ENCODE measurements around the gene ZNF749. TPM values are rescaled to one million over a fixed set of nuclear protein-coding genes. Genes with fewer than 3 reads are reported as not detected.

Gene ZNF749
- total and polyA plus RNA-seq, 12 donors, result 2.3 to 26.3 (median 11.1) TPM

DNA sequence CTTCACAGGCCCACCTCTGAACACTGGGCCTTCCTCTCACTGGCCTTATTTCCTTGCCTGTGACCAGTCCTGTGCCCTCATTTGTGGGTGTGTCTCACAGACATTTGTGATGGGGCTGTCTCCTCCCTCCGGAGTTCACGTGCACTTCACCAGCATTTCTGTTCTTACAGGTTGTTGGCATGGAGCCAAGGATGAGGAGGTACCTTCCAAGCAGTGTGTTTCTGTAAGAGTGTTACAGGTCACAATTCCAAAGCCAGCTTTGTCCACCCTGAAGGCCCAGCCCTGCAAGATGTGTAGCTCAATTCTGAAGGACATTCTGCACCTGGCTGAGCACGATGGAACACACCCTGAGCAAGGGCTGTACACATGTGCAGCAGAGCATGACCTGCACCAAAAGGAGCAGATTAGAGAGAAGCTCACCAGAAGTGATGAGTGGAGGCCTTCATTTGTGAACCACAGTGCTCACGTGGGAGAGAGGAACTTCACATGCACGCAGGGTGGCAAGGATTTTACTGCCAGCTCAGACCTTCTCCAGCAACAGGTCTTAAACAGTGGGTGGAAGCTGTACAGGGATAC, 8.1 kb downstream of the ZNF749 start:
- peaks cover 0 to 31% (median 0%) of the 10 kb centered on the region in 3 donors for H3K9me3 ChIP-seq (replicated peaks in 1 of 3)
- DNase-seq, result no peak
- H3K36me3 ChIP-seq (replicated peaks in 1 of 2), result peaks cover 0 to 4% of the 10 kb centered on the region in 2 donors
- TF ChIP-seq, protein P1, sequence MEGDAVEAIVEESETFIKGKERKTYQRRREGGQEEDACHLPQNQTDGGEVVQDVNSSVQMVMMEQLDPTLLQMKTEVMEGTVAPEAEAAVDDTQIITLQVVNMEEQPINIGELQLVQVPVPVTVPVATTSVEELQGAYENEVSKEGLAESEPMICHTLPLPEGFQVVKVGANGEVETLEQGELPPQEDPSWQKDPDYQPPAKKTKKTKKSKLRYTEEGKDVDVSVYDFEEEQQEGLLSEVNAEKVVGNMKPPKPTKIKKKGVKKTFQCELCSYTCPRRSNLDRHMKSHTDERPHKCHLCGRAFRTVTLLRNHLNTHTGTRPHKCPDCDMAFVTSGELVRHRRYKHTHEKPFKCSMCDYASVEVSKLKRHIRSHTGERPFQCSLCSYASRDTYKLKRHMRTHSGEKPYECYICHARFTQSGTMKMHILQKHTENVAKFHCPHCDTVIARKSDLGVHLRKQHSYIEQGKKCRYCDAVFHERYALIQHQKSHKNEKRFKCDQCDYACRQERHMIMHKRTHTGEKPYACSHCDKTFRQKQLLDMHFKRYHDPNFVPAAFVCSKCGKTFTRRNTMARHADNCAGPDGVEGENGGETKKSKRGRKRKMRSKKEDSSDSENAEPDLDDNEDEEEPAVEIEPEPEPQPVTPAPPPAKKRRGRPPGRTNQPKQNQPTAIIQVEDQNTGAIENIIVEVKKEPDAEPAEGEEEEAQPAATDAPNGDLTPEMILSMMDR (IDR thresholded peaks at IDR 0.05), result no peak
- TF ChIP-seq POLR2A (IDR thresholded peaks at IDR 0.05), result no peak
- WGBS, 4 donors, result 76 to 86% (median 81%) methylated on average over 5 of the region's 5 CpGs
- no peak overlapping the region for H3K27ac ChIP-seq
- intact Hi-C loops (cut with DNase I), result no loop called here
- no peak overlapping the region for H3K4me3 ChIP-seq
- H3K4me1 ChIP-seq (replicated peaks in 1 of 2), result no peaks in the 10 kb centered on the region
- no peaks in the 10 kb centered on the region for H3K27me3 ChIP-seq

DNA sequence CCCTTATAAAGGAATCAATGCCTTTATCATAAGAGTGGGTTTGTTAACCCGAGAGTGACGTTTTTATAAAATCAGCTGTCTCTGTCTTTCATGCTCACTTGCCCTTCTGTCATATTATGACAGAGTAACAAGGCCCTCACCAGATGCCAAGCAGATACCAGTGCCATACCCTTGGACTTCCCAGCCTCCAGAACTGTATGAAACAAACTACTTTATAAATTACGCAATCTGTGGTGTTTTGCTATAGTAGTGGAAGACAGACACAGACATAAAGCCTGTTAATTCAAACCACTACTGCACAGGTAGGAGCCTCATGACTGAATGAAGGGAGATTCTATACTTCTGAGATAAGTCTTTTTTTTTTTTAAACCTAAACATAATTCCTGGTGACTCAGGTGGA, 17.2 kb downstream of the ZNF749 start:
- intact Hi-C loops (cut with DNase I), result no loop called here
- no peak for TF ChIP-seq POLR2A (IDR thresholded peaks at IDR 0.05)
- TF ChIP-seq, protein P1 (IDR thresholded peaks at IDR 0.05), result no peak
- H3K4me3 ChIP-seq, result no peak overlapping the region
- no peaks in the 10 kb centered on the region for H3K4me1 ChIP-seq (replicated peaks in 1 of 2)
- no peaks in the 10 kb centered on the region for H3K36me3 ChIP-seq (replicated peaks in 1 of 2)
- H3K27ac ChIP-seq, result no peak overlapping the region
- peaks cover 0 to 7% (median 0%) of the 10 kb centered on the region in 3 donors for H3K9me3 ChIP-seq (replicated peaks in 1 of 3)
- WGBS, 4 donors, result 95 to 97% (median 95%) methylated on average over 3 of the region's 3 CpGs
- H3K27me3 ChIP-seq, result no peaks in the 10 kb centered on the region
- DNase-seq, result no peak

DNA sequence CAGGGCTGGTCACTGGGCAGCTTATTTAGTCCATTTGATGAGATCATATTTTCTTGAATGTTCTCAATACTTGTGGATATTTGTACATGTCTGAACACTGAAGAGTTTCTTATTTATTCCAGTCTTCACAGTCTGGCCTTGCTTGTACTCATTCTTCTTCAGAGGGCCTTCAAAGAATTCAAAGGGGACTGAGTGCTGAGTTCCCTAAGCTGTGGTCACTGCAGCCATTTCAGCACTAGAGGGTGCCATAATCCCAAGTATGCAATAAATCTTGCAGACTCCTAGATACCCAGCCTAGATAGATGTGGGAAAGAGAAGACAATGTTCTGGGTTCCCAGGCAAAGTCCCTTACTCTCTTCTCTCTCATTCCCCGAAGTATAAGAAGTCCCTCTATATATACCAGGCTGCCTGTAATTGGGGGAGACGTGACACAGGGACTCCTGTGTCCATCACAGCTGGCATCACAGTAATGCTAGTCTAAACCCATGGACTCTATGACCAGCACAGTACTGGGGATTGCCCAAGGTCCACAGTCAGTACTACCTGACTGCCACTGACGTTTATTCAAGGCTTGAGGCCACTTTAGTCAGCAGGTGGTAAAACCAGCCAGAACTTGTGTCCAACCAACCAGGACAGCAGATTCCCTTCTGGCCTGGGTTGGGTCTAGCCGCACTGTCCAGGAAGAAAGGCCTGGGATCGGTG, 30.7 kb downstream of the ZNF749 start:
- H3K4me1 ChIP-seq (replicated peaks in 1 of 2), result no peaks in the 10 kb centered on the region
- no peak overlapping the region for H3K4me3 ChIP-seq
- no peak overlapping the region for H3K27ac ChIP-seq
- peaks cover 5 to 71% (median 38%) of the 10 kb centered on the region in 3 donors for H3K9me3 ChIP-seq (replicated peaks in 1 of 3)
- WGBS, 4 donors, result 73 to 90% (median 85%) methylated on average over 4 to 5 of the region's 5 CpGs
- intact Hi-C loops (cut with DNase I), result no loop called here
- DNase-seq, result no peak
- no peak for TF ChIP-seq POLR2A (IDR thresholded peaks at IDR 0.05)
- TF ChIP-seq, protein P1 (IDR thresholded peaks at IDR 0.05), result no peak
- no peaks in the 10 kb centered on the region for H3K36me3 ChIP-seq (replicated peaks in 1 of 2)
- H3K27me3 ChIP-seq, result no peaks in the 10 kb centered on the region

DNA sequence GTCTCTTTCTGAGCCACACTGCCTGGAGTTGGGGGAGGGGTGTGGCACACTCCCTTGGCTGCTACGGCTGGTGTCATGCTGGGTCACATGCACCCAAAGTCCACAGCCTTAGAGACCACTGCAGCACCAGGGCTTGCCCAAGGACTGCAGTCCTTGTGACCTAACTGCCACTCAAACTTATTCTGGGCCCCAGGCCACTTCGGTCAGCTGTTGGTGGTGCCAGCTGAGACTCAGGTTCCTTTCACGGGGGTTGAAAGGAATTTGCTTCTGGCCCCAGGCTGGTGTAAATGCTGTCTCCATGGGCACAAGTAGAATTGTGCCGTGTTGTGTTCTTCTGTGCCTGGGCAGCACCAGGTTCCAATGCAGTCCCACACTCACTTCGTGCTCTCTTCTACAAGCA, 31.4 kb downstream of the ZNF749 start:
- DNase-seq, result no peak
- Histone ChIP-seq H3K27ac (no peak overlapping the region), H3K4me1 (replicated peaks in 1 of 2) (no peaks in the 10 kb centered on the region), H3K27me3 (no peaks in the 10 kb centered on the region), H3K36me3 (replicated peaks in 1 of 2) (no peaks in the 10 kb centered on the region), H3K4me3 (no peak overlapping the region), H3K9me3 (replicated peaks in 1 of 3) (peaks cover 6 to 71% (median 38%) of the 10 kb centered on the region in 3 donors)
- no peak for TF ChIP-seq POLR2A (IDR thresholded peaks at IDR 0.05)
- WGBS, 4 donors, result 94 to 100% (median 98%) methylated on average over 2 to 5 of the region's 5 CpGs
- intact Hi-C loops (cut with DNase I), result no loop called here

Data from adrenal gland (tissue), 12 donors.